Esophagus muscularis mucosa (tissue), 4 donors: Measurements from ENCODE around the gene CERS2. TPM values are rescaled to one million over a fixed set of nuclear protein-coding genes. Genes with fewer than 3 reads are reported as not detected.

Source experiments
- DNase-seq: peaks from one replicate; pipeline ENCODE4 v3.0.0-alpha.2; 2017; ENCODE audit errors: extremely low spot score
- H3K27ac ChIP-seq, 4 donors: fragments of 200-600 bp; sonication (generic); replicated peaks in 1 of 4; 1 replicate in 3 of 4; 2 replicates in 1 of 4; pipeline ENCODE4 v1.5.1; 2016 to 2019; ENCODE audit warnings: mild to moderate bottlenecking in 1 of 4
- H3K27me3 ChIP-seq, 4 donors: fragments of 200-600 bp; sonication (generic); one replicate each; pipeline versions ENCODE4 v1.5.1 to v1.6.0; 2016 to 2019
- H3K36me3 ChIP-seq, 4 donors: fragments of 200-600 bp; sonication (generic); one replicate each; pipeline ENCODE4 v1.5.1; 2016 to 2019
- H3K4me1 ChIP-seq, 4 donors: fragments of 200-600 bp; sonication (generic); one replicate each; pipeline ENCODE4 v1.5.1; 2016 to 2019
- H3K4me3 ChIP-seq, 4 donors: fragments of 200-600 bp; sonication (generic); 1 replicate in 2 of 4; 2 replicates in 2 of 4; pipeline ENCODE4 v1.5.1; 2016 to 2019; ENCODE audit warnings: mild to moderate bottlenecking in 4 of 4, moderate library complexity in 1 of 4
- H3K9me3 ChIP-seq, 4 donors: fragments of 200-600 bp; sonication (generic); 1 replicate in 3 of 4; 2 replicates in 1 of 4; pipeline ENCODE4 v1.5.1; 2016 to 2019
- CTCF ChIP-seq, 3 experiments: fragments of 200-600 bp in 2 of 3; fragments of 450-650 bp in 1 of 3; sonication (generic) in 2 of 3; IDR thresholded peaks; one replicate each; pipeline ENCODE4 v1.5.1; 2017 to 2019; ENCODE audit warnings: antibody characterized with exemption in 3 of 3, mild to moderate bottlenecking in 2 of 3, moderate library complexity in 1 of 3
- EP300 ChIP-seq: sonication (generic); formaldehyde crosslinking; IDR thresholded peaks from one replicate; pipeline ENCODE4 v1.6.1; 2017; ENCODE audit warnings: antibody characterized with exemption
- POLR2A ChIP-seq: fragments of 450-650 bp; IDR thresholded peaks from one replicate; pipeline ENCODE4 v1.6.1; 2017; ENCODE audit warnings: antibody characterized with exemption, moderate library complexity, mild to moderate bottlenecking, low read depth
- POLR2AphosphoS5 ChIP-seq, 2 donors: sonication (generic); formaldehyde crosslinking; IDR thresholded peaks; one replicate each; pipeline ENCODE4 v1.6.1; 2017; ENCODE audit warnings: antibody characterized with exemption in 2 of 2
- WGBS: methylation state at CpG from one replicate; pipeline ENCODE4 v1.1.5; 2018; 5-methylcytosine and 5-hydroxymethylcytosine counted together
- intact Hi-C: fragments of 100-400 bp; cut with DNase I; formaldehyde crosslinking; loops from one replicate; pipeline ENCODE4 v1.15.1; 2023
- total RNA-seq, 4 donors: library from RNA; depleted of rRNA; stranded (reverse); fragments of >200 nt; gene quantifications; one replicate each; pipeline versions ENCODE4 v1.1.0 to v1.2.1, GENCODE V29; 2016

CERS2 gene
- total RNA-seq, 4 donors from 2014 or later = 91.8 to 130 (median 117) TPM

- Histone ChIP-seq H3K36me3 (peaks cover 53 to 57% (median 55%) of the 10 kb centered on the region in 4 donors), H3K4me1 (peaks cover 42 to 54% (median 49%) of the 10 kb centered on the region in 4 donors), H3K9me3 (no peaks in the 10 kb centered on the region), H3K27me3 (no peaks in the 10 kb centered on the region), H3K27ac (no peak overlapping the region), H3K4me3 (no peak overlapping the region)
- intact Hi-C loops = no loop called here
- DNase-seq = no peak
- 71% methylated on average over 4 of the region's 4 CpGs for WGBS
- TF ChIP-seq EP300 = no peak
- no peak for TF ChIP-seq CTCF (IDR thresholded peaks at IDR 0.05)
- no peak for TF ChIP-seq POLR2AphosphoS5 (IDR thresholded peaks at IDR 0.05)
- no peak for TF ChIP-seq POLR2A
Observed at GRCh38 chr1:150968491-150968890, 6.1 kb downstream of the CERS2 start.

GRCh38 chr1:150967936-150968335 lies 6.7 kb downstream of the CERS2 start:
- no peak overlapping the region for H3K27ac ChIP-seq

GRCh38 chr1:150966011-150966410 lies 8.6 kb downstream of the CERS2 start:
- 69% methylated on average over 6 of the region's 6 CpGs for WGBS

More at GRCh38 chr1:150967936-150968335, 6.7 kb downstream of the CERS2 start:
- H3K27me3 ChIP-seq = no peaks in the 10 kb centered on the region
- intact Hi-C loops = no loop called here
- H3K9me3 ChIP-seq = no peaks in the 10 kb centered on the region
- WGBS = 94% methylated on average over 7 of the region's 13 CpGs
- DNase-seq = no peak
- TF ChIP-seq CTCF (IDR thresholded peaks at IDR 0.05) (no peak), POLR2AphosphoS5 (IDR thresholded peaks at IDR 0.05) (no peak), EP300 (no peak), POLR2A (no peak)
- peaks cover 37 to 48% (median 43%) of the 10 kb centered on the region in 4 donors for H3K4me1 ChIP-seq
- H3K4me3 ChIP-seq = no peak overlapping the region
- H3K36me3 ChIP-seq = peaks cover 57 to 63% (median 60%) of the 10 kb centered on the region in 4 donors

GRCh38 chr1:150965605-150966004 lies 9.0 kb downstream of the CERS2 start:
- intact Hi-C loops = no loop called here
- Histone ChIP-seq H3K36me3 (peaks cover 69 to 86% (median 84%) of the 10 kb centered on the region in 4 donors), H3K4me1 (peaks cover 14 to 25% (median 20%) of the 10 kb centered on the region in 4 donors), H3K9me3 (no peaks in the 10 kb centered on the region), H3K4me3 (no peak overlapping the region), H3K27ac (no peak overlapping the region), H3K27me3 (no peaks in the 10 kb centered on the region)
- 89% methylated on average over 4 of the region's 4 CpGs for WGBS
- TF ChIP-seq POLR2AphosphoS5 (IDR thresholded peaks at IDR 0.05) = no peak
- TF ChIP-seq POLR2A = no peak
- TF ChIP-seq EP300 = no peak
- TF ChIP-seq CTCF (IDR thresholded peaks at IDR 0.05) = no peak
- DNase-seq = no peak

More at GRCh38 chr1:150966011-150966410, 8.6 kb downstream of the CERS2 start:
- intact Hi-C loops = no loop called here
- Histone ChIP-seq H3K9me3 (no peaks in the 10 kb centered on the region), H3K27me3 (no peaks in the 10 kb centered on the region), H3K36me3 (peaks cover 65 to 82% (median 79%) of the 10 kb centered on the region in 4 donors), H3K4me3 (no peak overlapping the region), H3K27ac (no peak overlapping the region), H3K4me1 (peaks cover 18 to 29% (median 24%) of the 10 kb centered on the region in 4 donors)
- no peak for DNase-seq
- TF ChIP-seq EP300 = no peak
- TF ChIP-seq CTCF (IDR thresholded peaks at IDR 0.05) = no peak
- TF ChIP-seq POLR2A = no peak
- no peak for TF ChIP-seq POLR2AphosphoS5 (IDR thresholded peaks at IDR 0.05)

GRCh38 chr1:150964164-150964489 lies 10.5 kb downstream of the CERS2 start:
- no peak overlapping the region for H3K27ac ChIP-seq
- 74% methylated on average over 5 of the region's 5 CpGs for WGBS
- H3K4me1 ChIP-seq = peaks cover 0 to 10% (median 6%) of the 10 kb centered on the region in 4 donors
- no peak for DNase-seq
- intact Hi-C loops = no loop called here
- H3K27me3 ChIP-seq = no peaks in the 10 kb centered on the region
- no peaks in the 10 kb centered on the region for H3K9me3 ChIP-seq
- peaks cover 84 to 100% (median 98%) of the 10 kb centered on the region in 4 donors for H3K36me3 ChIP-seq
- H3K4me3 ChIP-seq = no peak overlapping the region
- TF ChIP-seq POLR2AphosphoS5 (IDR thresholded peaks at IDR 0.05) (no peak), EP300 (no peak), CTCF (IDR thresholded peaks at IDR 0.05) (no peak), POLR2A (no peak)
